Measurements from ENCODE around the gene SERPINB8.
A peak's percentile ranks its signal among the peaks of the same experiment; 100 is the strongest.

SERPINB8 gene

GRCh38 chr18:63987743-63988142 lies 17.9 kb downstream of the SERPINB8 start:
- Histone ChIP-seq H3K27ac (ENCODE audit: low read depth, low read length) (no peak overlapping the region), H3K4ac (ENCODE audit: low read depth, low read length) (no peak overlapping the region), H2BK15ac (replicated peaks; ENCODE audit: low read depth) (no peak overlapping the region), H3K27me3 (ENCODE audit: insufficient read depth, low read length, poor library complexity) (no peaks in the 10 kb centered on the region), H2BK120ac (ENCODE audit: low read depth, low read length) (no peak overlapping the region), H3K4me3 (ENCODE audit: low read length) (no peak overlapping the region), H2BK5ac (ENCODE audit: low read length) (no peak overlapping the region), H4K5ac (ENCODE audit: low read length) (no peak overlapping the region), H3K4me1 (ENCODE audit: control insufficient read depth, low read depth, low read length) (no peaks in the 10 kb centered on the region), H3K23ac (ENCODE audit: low read length) (no peak overlapping the region), H3K36me3 (ENCODE audit: control insufficient read depth, insufficient read depth, low read length) (no peaks in the 10 kb centered on the region), H3K4me2 (ENCODE audit: low read length) (no peak overlapping the region), H3K56ac (ENCODE audit: low read length) (no peak overlapping the region), H2AK5ac (ENCODE audit: low read length) (no peak overlapping the region), H3K79me2 (ENCODE audit: control insufficient read depth, insufficient read depth, low read length) (no peaks in the 10 kb centered on the region), H4K8ac (ENCODE audit: low read depth, low read length) (no peak overlapping the region), H3K9ac (ENCODE audit: low read length) (no peak overlapping the region), H3K18ac (ENCODE audit: low read length) (no peak overlapping the region), H3K79me1 (ENCODE audit: low read length) (no peaks in the 10 kb centered on the region)
- no peak for DNase-seq
- no CpG with 5 or more reads among the region's 2 CpGs for WGBS (ENCODE audit: extremely low coverage, insufficient coverage, low lambda C conversion rate)

DNA sequence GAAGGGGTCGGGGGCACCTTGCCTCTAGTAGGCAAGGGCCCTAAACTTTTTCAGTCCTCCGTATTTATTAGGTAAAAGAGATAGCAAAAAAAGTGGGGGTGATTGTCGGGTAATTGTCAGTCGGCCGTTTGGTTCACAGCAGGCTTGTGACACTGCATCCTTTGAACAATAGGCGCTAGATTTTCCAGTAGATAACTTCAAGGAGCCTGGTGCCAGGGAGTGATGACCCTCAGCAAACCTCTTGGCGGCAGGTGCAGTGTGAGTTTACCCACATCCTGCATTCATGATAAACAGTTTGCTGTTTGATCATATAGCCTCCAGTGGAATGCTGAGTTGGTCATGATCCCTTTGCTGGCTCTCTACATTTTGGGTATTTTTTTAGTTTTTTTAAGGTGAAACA lies 22.9 kb downstream of the SERPINB8 start:
- Histone ChIP-seq H3K4ac (ENCODE audit: low read depth, low read length) (no peak overlapping the region), H3K4me2 (ENCODE audit: low read length) (no peak overlapping the region), H3K36me3 (ENCODE audit: control insufficient read depth, insufficient read depth, low read length) (no peaks in the 10 kb centered on the region), H3K4me1 (ENCODE audit: control insufficient read depth, low read depth, low read length) (no peaks in the 10 kb centered on the region), H2AK5ac (ENCODE audit: low read length) (no peak overlapping the region), H2BK120ac (ENCODE audit: low read depth, low read length) (no peak overlapping the region), H3K18ac (ENCODE audit: low read length) (no peak overlapping the region), H3K56ac (ENCODE audit: low read length) (no peak overlapping the region), H3K27me3 (ENCODE audit: insufficient read depth, low read length, poor library complexity) (no peaks in the 10 kb centered on the region), H4K5ac (ENCODE audit: low read length) (no peak overlapping the region), H2BK5ac (ENCODE audit: low read length) (no peak overlapping the region), H4K8ac (ENCODE audit: low read depth, low read length) (no peak overlapping the region), H2BK15ac (replicated peaks; ENCODE audit: low read depth) (no peak overlapping the region), H3K27ac (ENCODE audit: low read depth, low read length) (no peak overlapping the region), H3K23ac (ENCODE audit: low read length) (no peak overlapping the region), H3K4me3 (ENCODE audit: low read length) (no peak overlapping the region), H3K9ac (ENCODE audit: low read length) (no peak overlapping the region), H3K79me2 (ENCODE audit: control insufficient read depth, insufficient read depth, low read length) (no peaks in the 10 kb centered on the region), H3K79me1 (ENCODE audit: low read length) (no peaks in the 10 kb centered on the region)
- peak; percentile 72 for DNase-seq
- WGBS (ENCODE audit: extremely low coverage, insufficient coverage, low lambda C conversion rate) = no CpG with 5 or more reads among the region's 7 CpGs

DNA sequence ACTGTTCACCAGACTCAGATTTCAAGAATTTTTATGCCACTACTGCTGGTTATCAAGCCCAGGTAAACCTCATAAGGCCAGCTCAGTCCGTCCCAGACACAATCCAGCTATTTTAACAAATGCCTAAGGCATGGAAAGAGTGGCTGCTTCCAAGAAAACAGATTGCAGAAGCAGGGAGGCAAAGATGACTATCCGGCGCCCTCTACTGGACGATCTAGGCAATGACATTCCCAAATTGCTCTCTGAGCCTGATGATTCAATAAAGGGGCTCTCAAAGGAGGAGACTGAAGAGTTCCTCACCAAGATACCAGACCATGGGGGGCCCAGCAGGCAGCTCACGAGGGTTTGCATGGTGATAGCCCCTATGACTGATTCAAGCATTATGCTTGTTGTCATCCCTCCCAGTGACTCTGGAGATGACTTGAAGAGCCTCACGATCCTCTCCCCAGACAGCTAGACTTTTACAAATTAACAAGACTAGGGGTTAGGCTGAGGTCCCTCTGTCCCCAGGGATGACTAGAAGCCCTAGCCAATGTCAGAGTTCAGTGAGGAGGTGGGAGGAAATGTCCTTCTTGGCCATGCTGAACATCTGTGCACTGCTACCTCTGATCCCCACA lies 25.0 kb downstream of the SERPINB8 start:
- Histone ChIP-seq H4K5ac (ENCODE audit: low read length) (no peak overlapping the region), H2BK5ac (ENCODE audit: low read length) (no peak overlapping the region), H2BK15ac (replicated peaks; ENCODE audit: low read depth) (no peak overlapping the region), H3K36me3 (ENCODE audit: control insufficient read depth, insufficient read depth, low read length) (no peaks in the 10 kb centered on the region), H3K4me3 (ENCODE audit: low read length) (no peak overlapping the region), H3K27ac (ENCODE audit: low read depth, low read length) (no peak overlapping the region), H3K79me2 (ENCODE audit: control insufficient read depth, insufficient read depth, low read length) (no peaks in the 10 kb centered on the region), H3K4me2 (ENCODE audit: low read length) (no peak overlapping the region), H3K18ac (ENCODE audit: low read length) (peak overlapping the region; percentile 15), H3K23ac (ENCODE audit: low read length) (no peak overlapping the region), H3K4me1 (ENCODE audit: control insufficient read depth, low read depth, low read length) (no peaks in the 10 kb centered on the region), H4K8ac (ENCODE audit: low read depth, low read length) (no peak overlapping the region), H2AK5ac (ENCODE audit: low read length) (no peak overlapping the region), H3K4ac (ENCODE audit: low read depth, low read length) (no peak overlapping the region), H3K27me3 (ENCODE audit: insufficient read depth, low read length, poor library complexity) (no peaks in the 10 kb centered on the region), H2BK120ac (ENCODE audit: low read depth, low read length) (no peak overlapping the region), H3K56ac (ENCODE audit: low read length) (no peak overlapping the region), H3K79me1 (ENCODE audit: low read length) (no peaks in the 10 kb centered on the region), H3K9ac (ENCODE audit: low read length) (no peak overlapping the region)
- no CpG with 5 or more reads among the region's 6 CpGs for WGBS (ENCODE audit: extremely low coverage, insufficient coverage, low lambda C conversion rate)
- DNase-seq = peak; percentile 87

DNA sequence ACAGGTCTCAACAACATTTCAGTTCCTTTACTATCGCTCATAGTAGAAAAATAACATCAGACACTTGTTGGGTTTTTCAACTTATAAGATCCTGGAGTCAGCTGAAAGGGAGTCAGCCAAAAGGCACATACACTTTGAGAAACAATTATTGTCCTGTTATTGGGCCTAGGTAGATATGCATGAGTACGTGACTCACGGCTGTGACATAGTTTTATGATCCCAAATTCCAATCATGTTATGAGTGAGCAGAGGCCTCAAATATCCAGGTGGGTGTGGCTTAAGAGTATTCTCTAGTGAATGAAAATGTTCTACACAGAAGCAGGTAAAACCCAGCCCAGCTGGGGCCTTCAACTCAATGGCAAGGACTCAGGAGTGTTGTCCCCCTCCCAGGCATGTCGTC lies 27.2 kb downstream of the SERPINB8 start:
- H3K4me3 ChIP-seq (ENCODE audit: low read length) = no peak overlapping the region
- no peak for DNase-seq

DNA sequence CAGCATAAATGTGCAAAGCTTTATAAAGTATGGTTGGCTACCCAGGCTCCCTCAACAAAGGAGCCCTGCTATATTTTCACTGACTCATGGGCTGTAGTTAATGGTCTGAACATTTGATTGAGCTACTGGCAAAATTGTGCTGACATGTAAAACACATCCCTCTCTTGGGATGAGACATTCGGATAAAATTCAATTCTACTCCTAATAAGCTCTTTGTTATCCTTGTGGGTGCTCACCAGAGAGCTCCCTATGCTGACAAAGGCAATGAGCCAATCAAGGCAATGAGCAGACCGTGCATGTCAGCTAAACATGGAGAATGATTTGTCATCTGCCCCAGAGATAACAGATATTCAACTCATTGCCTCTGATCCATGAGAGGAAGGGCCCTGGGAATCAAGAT lies 27.7 kb downstream of the SERPINB8 start:
- H3K27ac ChIP-seq (ENCODE audit: low read depth, low read length) = no peak overlapping the region
- DNase-seq = no peak

More for the DNA sequence above, 27.2 kb downstream of the SERPINB8 start:
- Histone ChIP-seq H2BK120ac (ENCODE audit: low read depth, low read length) (no peak overlapping the region), H3K4me2 (ENCODE audit: low read length) (no peak overlapping the region), H2BK5ac (ENCODE audit: low read length) (no peak overlapping the region), H3K79me2 (ENCODE audit: control insufficient read depth, insufficient read depth, low read length) (no peaks in the 10 kb centered on the region), H3K4ac (ENCODE audit: low read depth, low read length) (no peak overlapping the region), H3K27ac (ENCODE audit: low read depth, low read length) (no peak overlapping the region), H3K4me1 (ENCODE audit: control insufficient read depth, low read depth, low read length) (no peaks in the 10 kb centered on the region), H2AK5ac (ENCODE audit: low read length) (no peak overlapping the region), H3K18ac (ENCODE audit: low read length) (no peak overlapping the region), H3K23ac (ENCODE audit: low read length) (no peak overlapping the region), H4K5ac (ENCODE audit: low read length) (no peak overlapping the region), H3K79me1 (ENCODE audit: low read length) (no peaks in the 10 kb centered on the region), H3K27me3 (ENCODE audit: insufficient read depth, low read length, poor library complexity) (no peaks in the 10 kb centered on the region), H3K36me3 (ENCODE audit: control insufficient read depth, insufficient read depth, low read length) (no peaks in the 10 kb centered on the region), H3K56ac (ENCODE audit: low read length) (no peak overlapping the region), H2BK15ac (replicated peaks; ENCODE audit: low read depth) (no peak overlapping the region), H3K9ac (ENCODE audit: low read length) (no peak overlapping the region), H4K8ac (ENCODE audit: low read depth, low read length) (no peak overlapping the region)
- WGBS (ENCODE audit: extremely low coverage, insufficient coverage, low lambda C conversion rate) = no CpG with 5 or more reads among the region's 4 CpGs

GRCh38 chr18:63999871-64000270 lies 30.0 kb downstream of the SERPINB8 start:
- Histone ChIP-seq H3K56ac (ENCODE audit: low read length) (no peak overlapping the region), H3K79me2 (ENCODE audit: control insufficient read depth, insufficient read depth, low read length) (no peaks in the 10 kb centered on the region), H2BK120ac (ENCODE audit: low read depth, low read length) (no peak overlapping the region), H3K18ac (ENCODE audit: low read length) (no peak overlapping the region), H3K36me3 (ENCODE audit: control insufficient read depth, insufficient read depth, low read length) (no peaks in the 10 kb centered on the region), H2AK5ac (ENCODE audit: low read length) (no peak overlapping the region), H3K4me3 (ENCODE audit: low read length) (no peak overlapping the region), H3K23ac (ENCODE audit: low read length) (no peak overlapping the region), H3K27ac (ENCODE audit: low read depth, low read length) (no peak overlapping the region), H3K4me1 (ENCODE audit: control insufficient read depth, low read depth, low read length) (no peaks in the 10 kb centered on the region), H2BK15ac (replicated peaks; ENCODE audit: low read depth) (no peak overlapping the region), H2BK5ac (ENCODE audit: low read length) (no peak overlapping the region), H4K8ac (ENCODE audit: low read depth, low read length) (no peak overlapping the region), H3K4me2 (ENCODE audit: low read length) (no peak overlapping the region), H3K27me3 (ENCODE audit: insufficient read depth, low read length, poor library complexity) (no peaks in the 10 kb centered on the region), H3K4ac (ENCODE audit: low read depth, low read length) (no peak overlapping the region), H3K79me1 (ENCODE audit: low read length) (no peaks in the 10 kb centered on the region), H3K9ac (ENCODE audit: low read length) (no peak overlapping the region), H4K5ac (ENCODE audit: low read length) (no peak overlapping the region)
- WGBS (ENCODE audit: extremely low coverage, insufficient coverage, low lambda C conversion rate) = no CpG with 5 or more reads among the region's 2 CpGs
- no peak for DNase-seq

More for the DNA sequence above, 27.7 kb downstream of the SERPINB8 start:
- no peaks in the 10 kb centered on the region for H3K4me1 ChIP-seq (ENCODE audit: control insufficient read depth, low read depth, low read length)
- H3K27me3 ChIP-seq (ENCODE audit: insufficient read depth, low read length, poor library complexity) = no peaks in the 10 kb centered on the region
- no peak overlapping the region for H3K23ac ChIP-seq (ENCODE audit: low read length)
- H3K18ac ChIP-seq (ENCODE audit: low read length) = no peak overlapping the region
- H3K9ac ChIP-seq (ENCODE audit: low read length) = no peak overlapping the region
- no peak overlapping the region for H4K5ac ChIP-seq (ENCODE audit: low read length)
- no peaks in the 10 kb centered on the region for H3K79me1 ChIP-seq (ENCODE audit: low read length)
- H3K4me3 ChIP-seq (ENCODE audit: low read length) = no peak overlapping the region
- no peak overlapping the region for H3K4me2 ChIP-seq (ENCODE audit: low read length)
- H2AK5ac ChIP-seq (ENCODE audit: low read length) = no peak overlapping the region
- no peak overlapping the region for H4K8ac ChIP-seq (ENCODE audit: low read depth, low read length)
- H2BK15ac ChIP-seq (replicated peaks; ENCODE audit: low read depth) = no peak overlapping the region
- H3K79me2 ChIP-seq (ENCODE audit: control insufficient read depth, insufficient read depth, low read length) = no peaks in the 10 kb centered on the region
- H3K4ac ChIP-seq (ENCODE audit: low read depth, low read length) = no peak overlapping the region
- H3K36me3 ChIP-seq (ENCODE audit: control insufficient read depth, insufficient read depth, low read length) = no peaks in the 10 kb centered on the region
- H3K56ac ChIP-seq (ENCODE audit: low read length) = no peak overlapping the region
- H2BK5ac ChIP-seq (ENCODE audit: low read length) = no peak overlapping the region
- H2BK120ac ChIP-seq (ENCODE audit: low read depth, low read length) = no peak overlapping the region
- no CpG with 5 or more reads among the region's 2 CpGs for WGBS (ENCODE audit: extremely low coverage, insufficient coverage, low lambda C conversion rate)
